Mucosa of descending colon (tissue), 3 donors: ENCODE data around the gene HMOX1. TPM values are rescaled to one million over a fixed set of nuclear protein-coding genes. Genes with fewer than 3 reads are reported as not detected.
A peak's percentile ranks its signal among the peaks of the same experiment; 100 is the strongest.

Experiments
- ATAC-seq: fragments of 200-7000 bp; cut with Tn5 transposase; one replicate; pipeline ENCODE4 v1.9.1; 2020; ENCODE audit warnings: mild to moderate bottlenecking, moderate library complexity
- DNase-seq, 3 donors: peaks; one replicate each; pipeline ENCODE4 v3.0.0-alpha.2; 2020
- H3K36me3 ChIP-seq: fragments of 200-600 bp; one replicate; pipeline ENCODE4 v1.8.0; 2021; ENCODE audit warnings: low read depth, mild to moderate bottlenecking
- H3K4me1 ChIP-seq: fragments of 200-600 bp; one replicate; pipeline ENCODE4 v1.8.0; 2021; ENCODE audit warnings: low read depth, mild to moderate bottlenecking
- H3K4me3 ChIP-seq: fragments of 200-600 bp; one replicate; pipeline ENCODE4 v1.8.0; 2021; ENCODE audit warnings: mild to moderate bottlenecking
- H3K9me3 ChIP-seq: fragments of 200-600 bp; one replicate; pipeline ENCODE4 v1.8.0; 2021; ENCODE audit warnings: mild to moderate bottlenecking
- CTCF ChIP-seq: fragments of 200-600 bp; IDR thresholded peaks from one replicate; pipeline ENCODE4 v1.8.0; 2022; ENCODE audit warnings: antibody characterized with exemption, mild to moderate bottlenecking
- intact Hi-C, 2 donors: fragments of 100-400 bp; cut with DNase I in 1 of 2; cut with micrococcal nuclease in 1 of 2; formaldehyde crosslinking; loops; one replicate each; pipeline versions ENCODE4 v1.11.0 to v1.11.1; 2022; cut with DNase I, micrococcal nuclease
- total RNA-seq, 3 donors: library from RNA; stranded (reverse); fragmentation: NEBNext Ultra II Directional in 2 of 3; extraction: Animal tissue kit (Norgen Biotek cat#: 25700) in 2 of 3; gene quantifications; one replicate each; pipeline versions ENCODE4 v1.2.1 to v1.2.4, GENCODE V29; 2021 to 2023
- donor health status: DM: no; HTN: no; CAD: no; lungs with moderate emphysema.
- donor health status: DM: no; HTN: no; CAD: no.
- donor health status: DM: no; HTN: yes; CAD: no.

The HMOX1 gene
- total RNA-seq, 3 donors from 2014 or later = 33.8 to 71.4 (median 55.5) TPM

GRCh38 chr22:35348703-35349102 lies 32.2 kb upstream of the HMOX1 start:
- H3K36me3 ChIP-seq = no peaks in the 10 kb centered on the region
- TF ChIP-seq CTCF = no peak
- ATAC-seq (no peak), DNase-seq (peak in 1 of 3 donors; percentile 49)
- H3K4me1 ChIP-seq = peaks cover 4% of the 10 kb centered on the region
- intact Hi-C loops = no loop called here
- H3K9me3 ChIP-seq = no peaks in the 10 kb centered on the region
- H3K4me3 ChIP-seq = no peak overlapping the region

GRCh38 chr22:35349368-35349703 lies 31.6 kb upstream of the HMOX1 start:
- no peaks in the 10 kb centered on the region for H3K9me3 ChIP-seq
- H3K4me3 ChIP-seq = no peak overlapping the region
- intact Hi-C loops = no loop called here
- ATAC-seq (no peak), DNase-seq (peak in 1 of 3 donors; percentile 53)
- no peaks in the 10 kb centered on the region for H3K36me3 ChIP-seq
- H3K4me1 ChIP-seq = peaks cover 4% of the 10 kb centered on the region
- no peak for TF ChIP-seq CTCF

GRCh38 chr22:35349704-35350538 lies 31.0 kb upstream of the HMOX1 start:
- H3K9me3 ChIP-seq = no peaks in the 10 kb centered on the region
- H3K36me3 ChIP-seq = no peaks in the 10 kb centered on the region
- ATAC-seq (peak; percentile 15), DNase-seq (peak in 1 of 3 donors; percentile 57)
- no peak overlapping the region for H3K4me3 ChIP-seq
- no peak for TF ChIP-seq CTCF
- H3K4me1 ChIP-seq = peaks cover 4% of the 10 kb centered on the region
- intact Hi-C loops = loop anchor here in 1 of 2 donors (10.0 kb wide), 1 partner anchor 275 kb away; no protein-coding TSS in a partner anchor

GRCh38 chr22:35350539-35351503 lies 30.1 kb upstream of the HMOX1 start:
- ATAC-seq (peak; percentile 94), DNase-seq (peak; percentile 84 to 94 (median 94))
- intact Hi-C loops = loop anchor here in 1 of 2 donors (10.0 kb wide), 1 partner anchor 274 kb away; no protein-coding TSS in a partner anchor
- Histone ChIP-seq H3K4me1 (peaks cover 4% of the 10 kb centered on the region), H3K9me3 (no peaks in the 10 kb centered on the region), H3K4me3 (no peak overlapping the region), H3K36me3 (no peaks in the 10 kb centered on the region)
- TF ChIP-seq CTCF = peak; percentile 80

GRCh38 chr22:35352214-35353111 lies 28.4 kb upstream of the HMOX1 start:
- intact Hi-C loops = loop anchor here in 1 of 2 donors (10.0 kb wide), 1 partner anchor 272 kb away; no protein-coding TSS in a partner anchor
- Histone ChIP-seq H3K9me3 (no peaks in the 10 kb centered on the region), H3K4me3 (no peak overlapping the region), H3K4me1 (peaks cover 4% of the 10 kb centered on the region), H3K36me3 (no peaks in the 10 kb centered on the region)
- ATAC-seq (peak; percentile 39), DNase-seq (peak; percentile 59 to 88 (median 63))
- TF ChIP-seq CTCF = no peak
